Cardiac muscle cell (in vitro differentiated cells and primary cell): Measurements from ENCODE around the gene TREML2. TPM values are rescaled to one million over a fixed set of nuclear protein-coding genes. Genes with fewer than 3 reads are reported as not detected.

Source experiments
- DNase-seq, 2 donors: peaks; one replicate each; pipeline versions ENCODE4 v3.0.0 to v3.0.0-alpha.2; 2010 to 2017; ENCODE audit warnings: low read depth in 1 of 2, low spot score in 1 of 2
- H3K27ac ChIP-seq: fragments of 200-600 bp; sonication (generic); 2 replicates; pipeline ENCODE4 v1.5.1; 2016
- H3K27me3 ChIP-seq: fragments of 200-600 bp; sonication (generic); 2 replicates; pipeline ENCODE4 v1.6.0; 2016; ENCODE audit warnings: control low read depth
- H3K36me3 ChIP-seq: fragments of 200-600 bp; sonication (generic); 2 replicates; pipeline ENCODE4 v1.5.1; 2016; ENCODE audit warnings: control low read depth
- H3K4me1 ChIP-seq: fragments of 200-600 bp; sonication (generic); 2 replicates; pipeline ENCODE4 v1.8.1; 2017; ENCODE audit warnings: low read depth, mild to moderate bottlenecking, mixed run types
- H3K4me3 ChIP-seq: fragments of 200-600 bp; sonication (generic); 2 replicates; pipeline ENCODE4 v1.5.1; 2016; ENCODE audit warnings: mild to moderate bottlenecking
- H3K9me3 ChIP-seq: fragments of 200-600 bp; sonication (generic); 2 replicates; pipeline ENCODE4 v1.5.1; 2017; ENCODE audit warnings: low read depth, mild to moderate bottlenecking, control low read depth
- CTCF ChIP-seq: IDR thresholded peaks from 2 replicates; pipeline ENCODE4 v1.5.1; 2012; ENCODE audit warnings: low read depth, mild to moderate bottlenecking, low read length
- polyA plus RNA-seq: library from polyadenylated mRNA; unstranded; fragments of >200 nt; fragmentation: Nextera tagmentation; extraction: Ambion mirVana; gene quantifications from 2 replicates; pipeline ENCODE4 v1.2.1, GENCODE V29; 2016
- total RNA-seq: library from RNA; depleted of rRNA; stranded (reverse); fragments of >200 nt; gene quantifications from 2 replicates; pipeline ENCODE4 v1.2.3, GENCODE V29; 2016

TREML2 gene
- total and polyA plus RNA-seq, 2 experiments from 2014 or later = not detected

DNA sequence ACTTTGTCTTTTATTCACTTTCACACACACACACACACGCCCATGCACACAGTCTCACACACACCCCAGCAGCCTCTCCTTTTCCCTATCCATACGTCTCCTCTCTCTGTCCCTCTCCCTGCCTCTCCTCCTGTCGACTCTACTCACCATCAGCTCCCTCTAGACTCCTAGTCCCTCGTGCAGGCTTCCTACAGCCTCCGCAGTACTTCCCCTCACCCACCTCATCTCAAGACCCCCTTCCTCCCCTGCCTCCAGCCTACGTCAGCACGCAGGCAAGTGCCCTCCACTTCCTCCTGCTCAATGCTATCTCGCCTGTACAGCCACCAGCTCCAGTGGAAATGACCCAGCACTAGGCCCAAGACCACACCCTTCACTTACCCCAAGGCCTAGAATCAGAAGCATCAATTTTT is 820 bp upstream of the TREML2 start:
- no peaks in the 10 kb centered on the region for H3K36me3 ChIP-seq
- DNase-seq = no peak
- H3K4me1 ChIP-seq = peaks cover 7% of the 10 kb centered on the region
- no peaks in the 10 kb centered on the region for H3K9me3 ChIP-seq
- TF ChIP-seq CTCF = no peak
- H3K27me3 ChIP-seq = no peaks in the 10 kb centered on the region
- no peak overlapping the region for H3K4me3 ChIP-seq
- no peak overlapping the region for H3K27ac ChIP-seq

DNA sequence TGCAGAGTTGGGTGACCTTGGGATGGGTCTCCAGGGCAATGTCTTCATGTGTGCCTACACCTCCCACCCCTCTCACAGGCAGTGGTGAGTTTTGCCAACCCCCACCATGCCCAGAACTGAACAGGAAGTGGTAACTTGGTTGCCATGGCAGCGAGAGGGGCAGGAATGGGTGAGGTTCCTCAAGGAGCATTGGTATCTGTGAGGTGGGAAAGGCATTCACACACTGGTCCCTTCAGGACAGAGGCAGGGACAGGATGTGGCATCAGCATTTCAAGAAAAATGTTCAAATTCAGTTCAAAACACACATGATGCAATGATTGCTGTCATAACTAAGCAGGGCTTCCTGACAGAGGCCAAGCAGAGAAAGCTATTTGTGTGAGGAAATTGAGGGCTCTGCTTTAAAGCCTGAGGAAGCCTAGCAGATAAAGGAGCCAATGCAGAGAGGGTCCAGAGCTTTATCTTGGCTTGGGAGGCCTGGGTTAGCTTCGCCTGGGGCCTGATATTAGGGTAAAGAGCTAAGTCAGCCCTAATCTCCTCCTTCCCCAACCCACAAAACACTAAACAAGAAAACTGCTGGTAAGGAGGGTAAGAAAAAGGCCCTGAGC is 551 bp downstream of the TREML2 start:
- DNase-seq = peak in 1 of 2 donors; percentile 75
- no peak overlapping the region for H3K27ac ChIP-seq
- peaks cover 7% of the 10 kb centered on the region for H3K27me3 ChIP-seq
- peaks cover 7% of the 10 kb centered on the region for H3K4me1 ChIP-seq
- H3K4me3 ChIP-seq = no peak overlapping the region
- no peak for TF ChIP-seq CTCF
- no peaks in the 10 kb centered on the region for H3K9me3 ChIP-seq
- H3K36me3 ChIP-seq = no peaks in the 10 kb centered on the region

GRCh38 chr6:41199552-41200246 is 1.2 kb downstream of the TREML2 start:
- no peaks in the 10 kb centered on the region for H3K9me3 ChIP-seq
- no peak for DNase-seq
- no peak for TF ChIP-seq CTCF
- H3K4me3 ChIP-seq = no peak overlapping the region
- no peaks in the 10 kb centered on the region for H3K36me3 ChIP-seq
- H3K27ac ChIP-seq = no peak overlapping the region
- peaks cover 7% of the 10 kb centered on the region for H3K4me1 ChIP-seq
- peaks cover 7% of the 10 kb centered on the region for H3K27me3 ChIP-seq

DNA sequence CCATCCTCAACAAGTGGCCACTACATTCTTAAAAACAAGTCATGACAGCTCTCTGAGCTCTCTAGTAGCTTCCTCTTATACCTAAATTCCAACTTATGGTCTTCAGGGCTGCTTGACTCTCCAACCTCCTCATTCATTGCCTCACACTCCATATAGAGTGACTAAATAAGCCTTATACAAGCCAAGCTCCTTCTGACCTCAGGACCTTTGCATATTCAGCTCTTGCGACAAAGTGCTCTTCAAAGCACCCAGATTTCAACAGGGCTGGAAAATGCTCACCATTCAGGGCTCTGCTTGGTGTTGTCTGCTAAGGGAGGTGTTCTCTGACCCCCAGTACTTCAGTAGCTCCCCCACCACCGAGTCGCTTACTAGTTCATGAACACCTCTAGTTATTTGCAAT is 3.7 kb downstream of the TREML2 start:
- Histone ChIP-seq H3K9me3 (no peaks in the 10 kb centered on the region), H3K27ac (no peak overlapping the region), H3K4me3 (no peak overlapping the region), H3K36me3 (no peaks in the 10 kb centered on the region), H3K27me3 (peaks cover 7% of the 10 kb centered on the region), H3K4me1 (peaks cover 7% of the 10 kb centered on the region)
- no peak for TF ChIP-seq CTCF
- DNase-seq = no peak

DNA sequence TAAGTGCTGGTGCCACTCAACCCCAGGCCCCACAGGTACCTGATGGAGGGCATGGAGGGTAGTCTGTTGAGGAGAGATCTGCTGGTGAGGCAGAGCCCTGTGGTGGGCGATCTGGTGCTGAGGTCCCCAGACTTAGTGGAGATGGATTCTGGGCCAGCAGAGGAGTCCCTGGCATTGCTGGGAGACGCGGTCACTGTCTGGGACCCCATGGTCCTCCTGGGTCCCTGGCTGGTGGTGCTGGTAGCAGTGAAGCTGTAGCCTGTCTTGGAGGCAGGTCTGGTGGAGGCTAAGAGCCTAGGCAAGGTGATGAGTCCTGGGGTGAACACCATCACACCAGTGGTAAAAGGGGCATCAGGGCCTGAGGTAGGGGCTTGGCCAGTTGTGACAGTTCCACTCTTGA is 6.6 kb downstream of the TREML2 start:
- Histone ChIP-seq H3K27ac (no peak overlapping the region), H3K4me3 (no peak overlapping the region), H3K9me3 (no peaks in the 10 kb centered on the region), H3K27me3 (peaks cover 7% of the 10 kb centered on the region), H3K4me1 (no peaks in the 10 kb centered on the region), H3K36me3 (no peaks in the 10 kb centered on the region)
- TF ChIP-seq CTCF = no peak
- DNase-seq = no peak
